Endothelial cell (in vitro differentiated cells): ENCODE results near the gene SEC11A. TPM values are rescaled to one million over a fixed set of nuclear protein-coding genes. Genes with fewer than 3 reads are reported as not detected.

Experiments used
- DNase-seq: peaks from one replicate; pipeline ENCODE4 v3.0.0; 2021; ENCODE audit warnings: low spot score
- H3K27ac Mint-ChIP-seq: one replicate; pipeline ENCODE4 v1.8.0; 2021; ENCODE audit warnings: mixed read lengths, inconsistent platforms; ENCODE audit not compliant: unreplicated experiment
- H3K27me3 Mint-ChIP-seq: one replicate; pipeline ENCODE4 v1.8.0; 2021; ENCODE audit warnings: mild to moderate bottlenecking, moderate library complexity, mixed read lengths, inconsistent platforms; ENCODE audit not compliant: unreplicated experiment
- H3K36me3 Mint-ChIP-seq: one replicate; pipeline ENCODE4 v1.8.0; 2021; ENCODE audit warnings: mild to moderate bottlenecking, low read depth, mixed read lengths, inconsistent platforms; ENCODE audit not compliant: unreplicated experiment
- H3K4me1 Mint-ChIP-seq: one replicate; pipeline ENCODE4 v1.8.0; 2021; ENCODE audit warnings: mild to moderate bottlenecking, mixed read lengths, inconsistent platforms; ENCODE audit not compliant: unreplicated experiment
- H3K4me3 Mint-ChIP-seq: one replicate; pipeline ENCODE4 v1.8.0; 2021; ENCODE audit warnings: mild to moderate bottlenecking, mixed read lengths, inconsistent platforms; ENCODE audit not compliant: unreplicated experiment
- H3K9me3 Mint-ChIP-seq: one replicate; pipeline ENCODE4 v1.8.0; 2021; ENCODE audit warnings: mixed read lengths, inconsistent platforms; ENCODE audit not compliant: unreplicated experiment
- CTCF ChIP-seq: fragments of 200-600 bp; sonication (generic); IDR thresholded peaks from one replicate; pipeline ENCODE4 v1.5.0; 2021; ENCODE audit warnings: antibody characterized with exemption; ENCODE audit not compliant: unreplicated experiment
- total RNA-seq: library from RNA; stranded (reverse); fragmentation: NEBNext Ultra II Directional; extraction: Animal tissue kit (Norgen Biotek cat#: 25700); gene quantifications from one replicate; pipeline ENCODE4 v1.2.1, GENCODE V29; 2021; ENCODE audit not compliant: unreplicated experiment

SEC11A gene
- total RNA-seq, 1 donor from 2014 or later = 204 TPM

GRCh38 chr15:84629033-84629432, 86.9 kb downstream of the SEC11A start:
- Mint-ChIP-seq H3K4me1 (peaks cover 31% of the 10 kb centered on the region), H3K4me3 (no peak overlapping the region), H3K27ac (no peak overlapping the region), H3K27me3 (peaks cover 5% of the 10 kb centered on the region), H3K9me3 (no peaks in the 10 kb centered on the region), H3K36me3 (peaks cover 24% of the 10 kb centered on the region)
- no peak for DNase-seq
- no peak for TF ChIP-seq CTCF

- Mint-ChIP-seq H3K4me1 (peaks cover 17% of the 10 kb centered on the region), H3K9me3 (peaks cover 21% of the 10 kb centered on the region), H3K27me3 (peaks cover 11% of the 10 kb centered on the region), H3K36me3 (peaks cover 52% of the 10 kb centered on the region), H3K4me3 (peak overlapping the region; percentile 58), H3K27ac (peak overlapping the region; percentile 53)
- no peak for TF ChIP-seq CTCF
- DNase-seq = no peak
Measured at GRCh38 chr15:84625123-84625522, 90.8 kb downstream of the SEC11A start.

DNA sequence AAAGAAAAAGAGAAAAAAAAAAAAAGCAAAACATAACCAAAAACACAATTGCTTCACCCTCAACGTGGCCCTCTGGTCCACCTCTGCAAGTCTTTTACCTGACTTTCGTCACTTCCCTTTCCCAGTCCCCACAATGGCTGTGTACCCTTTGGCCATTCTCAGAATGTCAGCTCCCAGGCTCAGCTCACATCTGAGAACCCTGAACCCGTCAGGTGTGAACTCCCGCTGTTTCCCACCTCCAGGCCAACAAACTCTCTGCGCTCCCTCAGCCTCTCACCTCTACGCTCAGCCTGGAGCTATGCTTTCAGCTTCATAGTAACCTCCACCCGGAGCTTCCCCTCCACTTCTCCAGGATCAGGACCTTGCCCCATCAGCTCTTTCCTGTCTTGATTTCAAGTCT, 91.6 kb downstream of the SEC11A start:
- Mint-ChIP-seq H3K27me3 (peaks cover 11% of the 10 kb centered on the region), H3K36me3 (peaks cover 59% of the 10 kb centered on the region), H3K27ac (peak overlapping the region; percentile 53), H3K4me1 (peaks cover 15% of the 10 kb centered on the region), H3K9me3 (peaks cover 22% of the 10 kb centered on the region), H3K4me3 (peak overlapping the region; percentile 58)
- no peak for DNase-seq
- TF ChIP-seq CTCF = no peak

DNA sequence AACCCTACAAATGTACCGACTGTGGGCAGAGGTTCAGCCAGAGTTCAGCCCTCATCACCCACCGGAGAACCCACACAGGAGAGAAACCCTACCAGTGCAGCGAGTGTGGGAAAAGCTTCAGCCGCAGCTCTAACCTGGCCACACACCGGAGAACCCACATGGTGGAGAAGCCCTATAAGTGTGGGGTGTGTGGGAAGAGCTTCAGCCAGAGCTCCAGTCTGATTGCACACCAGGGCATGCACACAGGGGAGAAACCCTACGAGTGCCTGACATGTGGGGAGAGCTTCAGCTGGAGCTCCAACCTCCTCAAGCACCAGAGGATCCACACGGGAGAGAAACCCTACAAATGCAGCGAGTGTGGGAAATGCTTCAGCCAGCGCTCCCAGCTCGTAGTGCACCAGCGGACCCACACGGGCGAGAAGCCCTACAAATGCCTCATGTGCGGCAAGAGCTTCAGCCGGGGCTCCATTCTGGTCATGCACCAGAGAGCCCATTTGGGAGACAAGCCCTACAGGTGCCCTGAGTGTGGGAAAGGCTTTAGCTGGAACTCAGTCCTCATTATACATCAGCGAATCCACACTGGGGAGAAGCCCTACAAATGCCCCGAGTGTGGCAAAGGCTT, 94.5 kb downstream of the SEC11A start:
- no peak for DNase-seq
- Mint-ChIP-seq H3K36me3 (peaks cover 63% of the 10 kb centered on the region), H3K9me3 (peaks cover 22% of the 10 kb centered on the region), H3K4me3 (peak overlapping the region; percentile 90), H3K27me3 (peaks cover 11% of the 10 kb centered on the region), H3K27ac (no peak overlapping the region), H3K4me1 (peaks cover 19% of the 10 kb centered on the region)
- TF ChIP-seq CTCF = no peak

DNA sequence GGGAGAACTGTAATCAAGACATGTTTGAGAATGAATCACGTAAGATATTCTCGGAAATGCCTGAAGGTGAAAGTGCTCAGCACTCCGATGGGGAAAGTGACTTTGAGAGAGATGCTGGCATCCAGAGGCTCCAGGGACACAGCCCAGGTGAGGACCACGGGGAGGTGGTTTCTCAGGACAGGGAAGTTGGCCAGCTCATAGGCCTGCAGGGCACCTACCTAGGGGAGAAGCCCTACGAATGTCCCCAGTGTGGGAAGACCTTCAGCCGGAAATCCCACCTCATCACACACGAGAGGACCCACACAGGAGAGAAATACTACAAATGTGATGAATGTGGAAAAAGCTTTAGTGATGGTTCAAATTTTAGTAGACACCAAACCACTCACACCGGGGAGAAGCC, 95.3 kb downstream of the SEC11A start:
- peak overlapping the region; percentile 90 for H3K4me3 Mint-ChIP-seq
- peaks cover 24% of the 10 kb centered on the region for H3K4me1 Mint-ChIP-seq
- peaks cover 22% of the 10 kb centered on the region for H3K9me3 Mint-ChIP-seq
- DNase-seq = no peak
- H3K27me3 Mint-ChIP-seq = peaks cover 8% of the 10 kb centered on the region
- H3K27ac Mint-ChIP-seq = peak overlapping the region; percentile 3
- H3K36me3 Mint-ChIP-seq = peaks cover 61% of the 10 kb centered on the region
- TF ChIP-seq CTCF = no peak

Other genes with a start within 250 kb of the SEC11A start
- 22.0 TPM for gene ZSCAN2, start 115.1 kb downstream of the SEC11A start, total RNA-seq
- 29.5 TPM for gene WDR73, start 61.9 kb downstream of the SEC11A start, total RNA-seq
- 14.3 TPM for gene NMB, start 57.9 kb downstream of the SEC11A start, total RNA-seq
- 29.1 TPM for gene ZNF592, start 32.5 kb upstream of the SEC11A start, total RNA-seq
- gene ALPK3, start 101.2 kb upstream of the SEC11A start, total RNA-seq = 94.2 TPM
- not detected for gene SLC28A1, start 168.5 kb upstream of the SEC11A start, total RNA-seq